GM18498 (cell line): ENCODE data around the gene MID2.
"Not testable (repeated sequence)": the region's sequence is repeated elsewhere in the genome, so short reads cannot be mapped to it uniquely, and the experiment has no call there.

Experiments used
- ATAC-seq: cut with Tn5 transposase; IDR thresholded peaks from one replicate; pipeline ENCODE4 v1.9.1; 2021; ENCODE audit warnings: mild to moderate bottlenecking, moderate library complexity; ENCODE audit not compliant: unreplicated experiment

MID2 gene

GRCh38 chrX:107836958-107837357 is 11.3 kb downstream of the MID2 start:
- no peak for ATAC-seq

GRCh38 chrX:107840971-107841370 is 15.3 kb downstream of the MID2 start:
- ATAC-seq: no peak

GRCh38 chrX:107842715-107843400 is 17.2 kb downstream of the MID2 start:
- no peak for ATAC-seq

GRCh38 chrX:107845625-107846024 is 20.0 kb downstream of the MID2 start:
- ATAC-seq: no peak

GRCh38 chrX:107848591-107848990 is 22.9 kb downstream of the MID2 start:
- ATAC-seq: no peak

- ATAC-seq: no peak
These were observed 24.2 kb downstream of the MID2 start for GRCh38 chrX:107849747-107850421.

GRCh38 chrX:107850422-107850765 is 24.7 kb downstream of the MID2 start:
- no peak for ATAC-seq

GRCh38 chrX:107851215-107851614 is 25.5 kb downstream of the MID2 start:
- ATAC-seq: no peak

GRCh38 chrX:107851665-107852064 is 26.0 kb downstream of the MID2 start:
- ATAC-seq: not testable (repeated sequence)

- ATAC-seq: no peak
These were observed 30.6 kb downstream of the MID2 start for GRCh38 chrX:107856289-107856688.

- ATAC-seq: not testable (repeated sequence)
These were observed 31.4 kb downstream of the MID2 start for GRCh38 chrX:107857041-107857440.

GRCh38 chrX:107857837-107858236 is 32.2 kb downstream of the MID2 start:
- ATAC-seq: no peak

- no peak for ATAC-seq
These were observed 35.4 kb downstream of the MID2 start for GRCh38 chrX:107861056-107861455.

- no peak for ATAC-seq
These were observed 45.5 kb downstream of the MID2 start for GRCh38 chrX:107871136-107871535.

GRCh38 chrX:107878106-107878505 is 52.4 kb downstream of the MID2 start:
- ATAC-seq: no peak

GRCh38 chrX:107880054-107880610 is 54.5 kb downstream of the MID2 start:
- no peak for ATAC-seq

GRCh38 chrX:107894038-107894437 is 68.4 kb downstream of the MID2 start:
- no peak for ATAC-seq

- ATAC-seq: no peak
These were observed 77.1 kb downstream of the MID2 start for GRCh38 chrX:107902721-107903120.

- no peak for ATAC-seq
These were observed 79.7 kb downstream of the MID2 start for GRCh38 chrX:107905366-107905765.

GRCh38 chrX:107924136-107924746 is 98.6 kb downstream of the MID2 start:
- no peak for ATAC-seq

GRCh38 chrX:107934262-107934661 is 108.6 kb downstream of the MID2 start:
- no peak for ATAC-seq

- ATAC-seq: no peak
These were observed 109.5 kb downstream of the MID2 start for GRCh38 chrX:107935200-107935599.
